ENCODE data around the gene ARHGAP20. TPM values are rescaled to one million over a fixed set of nuclear protein-coding genes. Genes with fewer than 3 reads are reported as not detected.

The ARHGAP20 gene
- total and polyA plus RNA-seq, 2 of the 8 experiments (the other 6 are each of a cell fraction or from before 2014, with no cell fraction given), result 0.05 to 0.28 TPM

- TF ChIP-seq CTCF (IDR thresholded peaks at IDR 0.05; ENCODE audit: control extremely low read depth in 1 of 3, insufficient read depth in 1 of 3, low read depth in 1 of 3, low read length in 3 of 3) (no peak), RXRA (IDR thresholded peaks at IDR 0.05; ENCODE audit: insufficient read depth, low read depth, low read length) (no peak), BCL11A (IDR thresholded peaks at IDR 0.05; ENCODE audit: low read depth in 2 of 2, low read length in 2 of 2) (no peak), ASH2L (IDR thresholded peaks at IDR 0.05; ENCODE audit: low read length) (no peak), BACH1 (IDR thresholded peaks at IDR 0.05; ENCODE audit: low read length) (no peak)
Observed at GRCh38 chr11:110715541-110715940, 3.3 kb upstream of the ARHGAP20 start (continued).

Data from H1 (cell line).